SIG-M5 treated with dmso at 0.1 percent for 504 hours (cell line): ENCODE measurements around the gene PTPRJ.

Source experiments
- DNase-seq: peaks from one replicate; lab custom pipeline; 2025; ENCODE audit not compliant: unreplicated experiment; lab: John Stamatoyannopoulos, UW

PTPRJ gene

DNA sequence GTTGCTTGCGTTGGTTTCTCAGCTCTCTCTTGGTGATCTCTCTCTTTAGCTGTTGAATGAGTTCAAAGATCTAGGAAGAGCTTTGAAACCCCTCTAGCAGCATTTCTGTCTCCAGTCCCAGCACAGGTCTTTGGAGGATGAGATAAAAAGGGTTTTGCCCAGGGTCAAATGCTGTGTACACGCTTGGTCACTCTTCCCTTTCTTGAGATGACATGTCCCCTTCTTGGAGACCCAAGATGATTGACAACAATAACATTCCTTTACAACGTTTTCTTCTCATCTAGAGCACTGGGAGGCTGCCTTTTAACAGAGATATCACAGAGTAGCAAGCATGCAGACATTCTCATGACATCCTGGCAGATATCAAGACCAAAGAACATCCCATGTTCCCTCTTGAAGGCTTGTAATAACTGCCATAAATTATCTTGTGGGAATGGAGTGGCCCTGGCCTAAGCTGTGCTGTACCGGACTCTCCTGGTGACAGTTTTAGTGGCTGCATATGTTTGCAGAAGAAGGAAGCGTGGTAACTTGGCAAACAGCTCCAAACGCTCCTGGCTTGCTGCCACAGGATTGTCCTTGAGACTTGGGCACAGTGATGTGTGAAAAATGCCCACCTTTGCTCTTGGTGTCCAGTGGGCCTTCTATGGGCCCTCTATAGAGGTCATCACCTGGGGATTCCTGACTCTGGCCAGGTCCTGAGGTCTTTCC, 107.8 kb downstream of the PTPRJ start:
- no peak for DNase-seq

DNA sequence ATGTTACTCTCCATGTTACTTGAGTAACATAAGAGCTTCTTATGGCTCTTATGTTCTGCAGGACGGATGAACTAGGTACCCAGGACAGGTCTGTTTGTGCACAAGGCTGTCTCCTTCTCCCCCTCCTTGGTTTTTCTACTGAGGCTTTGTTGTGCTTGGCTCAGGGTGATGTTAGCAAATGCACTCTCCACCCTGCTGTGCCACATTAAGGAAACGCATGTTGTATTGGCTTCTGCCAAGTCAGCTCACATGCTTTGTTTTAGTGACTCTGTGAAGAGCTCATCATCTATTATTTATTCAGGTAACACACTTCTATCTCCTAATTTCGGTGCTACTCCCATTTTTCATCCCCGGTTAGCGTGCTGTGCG, 108.3 kb downstream of the PTPRJ start:
- no peak for DNase-seq

DNA sequence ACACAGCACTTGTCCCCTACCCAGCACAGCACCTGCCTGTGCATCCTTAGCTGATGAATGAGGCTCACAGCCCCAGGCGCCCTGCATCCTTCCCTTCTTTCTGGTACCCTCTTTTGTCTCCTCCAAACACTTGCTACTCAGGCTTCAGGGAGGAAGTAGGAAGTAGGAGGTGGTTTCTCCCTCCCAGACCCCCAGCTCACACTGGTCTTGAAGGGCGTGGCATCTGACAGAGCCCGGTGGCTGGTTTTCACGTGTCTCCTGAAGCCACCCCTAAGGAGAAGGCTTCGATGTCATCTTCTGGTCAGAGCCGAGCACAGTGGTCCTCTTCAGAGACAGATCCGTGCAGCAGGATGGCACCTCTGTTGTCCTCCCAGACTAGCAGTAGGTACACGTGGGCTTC, 109.8 kb downstream of the PTPRJ start:
- no peak for DNase-seq

DNA sequence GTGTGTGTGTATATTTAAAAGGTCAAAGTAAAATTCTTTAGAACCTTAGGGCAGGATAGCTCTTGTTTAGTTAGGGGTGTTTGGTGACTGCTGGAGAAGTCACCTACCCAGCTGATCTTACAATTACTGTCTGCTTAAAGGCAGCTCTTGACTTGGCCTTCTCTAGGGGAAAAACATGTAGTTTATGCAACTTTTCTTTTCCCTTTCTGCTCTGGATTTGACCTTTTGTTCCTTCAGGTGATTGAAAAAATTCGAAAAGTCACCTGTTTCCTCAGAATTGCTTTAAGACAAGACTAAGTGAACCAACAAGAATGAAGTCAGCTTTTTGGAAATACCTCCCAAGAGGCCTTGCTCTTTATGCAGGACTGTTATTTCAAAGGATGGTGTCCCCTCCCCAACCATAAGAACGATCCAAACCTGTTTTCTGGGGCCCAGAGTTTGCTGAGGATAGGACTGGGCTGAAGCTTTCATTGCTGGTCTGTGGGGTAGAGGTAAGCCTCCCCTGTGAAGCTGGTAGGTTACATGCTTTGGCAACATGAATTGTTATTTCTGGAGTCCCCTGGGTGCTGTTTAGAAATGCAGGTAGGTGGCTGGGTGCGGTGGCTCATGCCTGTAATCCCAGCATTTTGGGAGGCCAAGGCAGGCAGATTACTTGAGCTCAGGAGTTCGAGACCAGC, 111.2 kb downstream of the PTPRJ start:
- no peak for DNase-seq

DNA sequence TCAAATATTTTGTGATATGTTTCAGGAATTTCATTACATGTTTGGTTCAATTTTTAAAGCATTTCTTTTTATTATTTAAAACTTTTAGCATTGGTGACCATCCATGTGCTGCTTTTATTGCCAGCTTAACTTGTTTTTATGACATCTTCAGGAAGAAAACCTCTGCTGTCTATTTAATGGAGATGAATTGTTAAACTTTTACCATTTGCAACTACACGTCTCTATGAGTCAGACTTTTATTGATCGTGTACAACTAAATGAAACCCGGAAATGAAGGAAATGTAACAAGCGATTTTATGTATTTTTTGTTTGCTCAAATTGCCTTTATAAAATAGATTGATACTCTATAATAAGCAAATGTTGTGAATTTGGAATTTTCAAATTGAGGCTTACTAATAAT, 113.0 kb downstream of the PTPRJ start:
- DNase-seq: no peak

- no peak for DNase-seq
These were observed 113.7 kb downstream of the PTPRJ start for GRCh38 chr11:48093795-48094642.

DNA sequence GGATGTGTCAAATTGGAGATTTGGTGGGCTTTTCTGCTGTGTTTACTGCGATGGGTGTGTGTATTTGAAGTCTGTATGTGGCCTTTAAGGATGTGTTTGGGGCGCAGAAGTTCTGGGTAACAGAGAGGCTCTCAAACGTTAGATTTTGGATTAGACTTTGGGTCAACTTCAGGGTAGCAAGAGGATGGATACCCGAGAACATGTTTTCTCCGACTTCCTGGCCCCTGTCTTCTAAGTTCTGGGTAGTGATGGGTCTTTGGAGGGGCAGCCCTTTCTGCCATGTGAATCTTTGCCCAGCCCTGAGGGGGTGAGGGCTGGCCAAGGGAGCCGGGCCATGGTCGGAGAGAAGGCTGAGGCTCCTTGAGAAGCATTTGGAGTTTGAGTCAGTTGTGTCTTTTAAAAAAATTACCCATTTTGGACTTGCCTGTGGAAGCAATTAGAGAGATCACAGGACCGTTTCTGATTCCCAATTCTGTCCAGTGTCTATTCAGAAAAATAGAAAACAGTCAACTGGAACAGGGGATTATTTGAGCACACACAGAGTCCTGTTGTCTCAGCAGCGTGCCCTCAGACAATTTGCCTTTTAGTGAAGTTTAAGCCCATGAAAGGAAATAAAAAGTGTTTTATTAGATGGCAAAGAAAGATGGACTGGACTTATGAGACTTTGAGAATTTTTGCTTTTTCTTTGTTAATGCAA, 114.4 kb downstream of the PTPRJ start:
- no peak for DNase-seq

DNA sequence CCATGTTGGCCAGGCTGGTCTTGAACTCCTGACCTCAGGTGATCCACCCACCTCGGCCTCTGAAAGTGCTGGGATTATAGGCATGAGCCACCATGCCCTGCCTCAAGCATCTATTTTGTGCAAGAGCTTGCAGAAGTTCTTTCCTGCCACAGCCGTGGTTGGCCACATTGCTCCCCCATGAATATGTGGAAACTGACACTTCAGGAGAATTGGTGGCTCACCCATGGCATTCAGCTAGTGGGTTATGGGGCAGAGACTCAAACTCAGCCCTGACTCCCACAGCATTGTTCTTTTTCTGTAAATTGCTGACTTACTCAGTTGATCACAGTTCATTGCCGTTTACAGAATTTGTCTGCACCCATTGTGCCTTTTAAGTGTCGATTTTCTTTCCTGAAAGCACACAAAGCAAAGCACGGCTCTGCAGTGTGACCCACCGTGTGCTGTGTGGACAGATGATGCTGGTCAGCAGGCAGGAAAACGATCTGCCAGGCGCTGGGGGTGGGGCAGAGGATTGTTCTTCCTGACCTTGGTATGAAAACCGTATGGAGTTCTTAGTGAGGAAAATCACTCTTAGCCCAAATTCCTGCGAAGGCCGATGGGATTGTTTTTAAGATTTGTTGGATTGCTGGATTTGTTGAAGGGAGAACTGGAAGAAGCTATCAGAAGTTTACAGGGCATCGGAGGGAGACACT, 115.6 kb downstream of the PTPRJ start:
- DNase-seq: no peak

- peak; percentile 44 for DNase-seq
These were observed 116.5 kb downstream of the PTPRJ start for GRCh38 chr11:48096588-48097525.

DNA sequence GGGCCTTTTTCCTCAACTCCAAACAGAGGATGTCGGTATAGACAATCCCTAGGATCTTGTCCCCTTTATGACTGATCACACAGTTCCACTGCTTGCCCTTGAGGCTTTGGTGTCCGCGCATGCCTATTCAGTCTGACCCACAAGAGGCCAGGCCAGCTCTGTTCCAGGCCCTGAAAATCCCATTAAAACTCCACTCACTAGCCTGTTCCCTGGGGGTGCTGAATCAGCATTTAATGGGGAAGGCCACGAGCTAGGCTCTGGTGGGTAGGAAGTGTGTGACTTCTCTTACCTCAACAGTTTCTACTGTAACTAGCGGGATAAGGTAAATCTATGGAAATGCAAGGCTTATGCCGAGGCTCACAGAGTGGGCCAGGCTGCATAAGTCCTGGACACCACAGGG, 117.7 kb downstream of the PTPRJ start:
- DNase-seq: no peak

DNA sequence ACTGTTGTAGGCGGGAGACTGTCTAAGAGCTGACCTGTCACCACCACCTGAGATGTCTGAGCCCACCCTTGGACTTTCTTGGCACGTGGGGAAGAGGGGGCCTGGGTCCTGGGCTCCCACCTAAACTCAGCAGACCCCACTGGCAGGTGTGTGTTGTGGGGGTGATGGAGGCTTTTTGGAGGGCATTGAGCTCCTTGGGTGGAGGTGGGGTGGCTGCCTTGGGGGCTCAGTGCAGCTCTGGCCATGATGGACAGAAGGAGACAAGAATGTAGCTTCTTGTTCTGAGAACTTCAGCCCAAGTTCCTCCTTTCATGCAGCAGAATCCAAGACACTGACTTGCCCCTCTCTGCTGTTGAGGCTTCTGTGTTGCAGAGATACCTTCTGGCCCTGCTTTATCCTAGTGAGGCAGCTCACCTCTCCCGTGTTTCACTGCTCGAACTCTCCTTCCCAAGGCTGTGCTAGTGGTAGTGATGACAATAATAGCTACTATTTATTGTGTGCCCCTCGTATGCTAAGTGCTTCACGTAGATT, 119.6 kb downstream of the PTPRJ start:
- no peak for DNase-seq

GRCh38 chr11:48101044-48101733, 120.8 kb downstream of the PTPRJ start:
- no peak for DNase-seq

DNA sequence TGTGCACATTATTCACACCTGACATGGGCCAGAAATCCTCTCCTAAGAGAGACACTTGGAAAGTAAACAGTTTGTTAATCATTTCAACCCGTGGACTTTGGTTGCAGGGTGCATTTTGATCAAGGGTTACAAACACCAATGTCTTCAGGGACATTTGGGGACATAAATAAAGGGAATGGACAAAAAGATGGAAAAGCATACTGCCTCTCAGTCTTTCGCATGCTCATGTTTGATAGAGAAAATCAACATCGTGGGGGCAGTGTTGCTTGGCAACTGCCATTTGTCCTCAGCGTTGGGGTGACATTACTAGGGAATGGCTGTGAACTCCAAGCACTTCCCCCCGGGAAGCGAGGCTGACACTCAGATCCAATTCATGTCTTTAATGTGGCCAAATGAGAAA, 121.6 kb downstream of the PTPRJ start:
- DNase-seq: no peak

- no peak for DNase-seq
These were observed 123.5 kb downstream of the PTPRJ start for GRCh38 chr11:48103621-48104567.

GRCh38 chr11:48104568-48104924, 124.2 kb downstream of the PTPRJ start:
- no peak for DNase-seq

DNA sequence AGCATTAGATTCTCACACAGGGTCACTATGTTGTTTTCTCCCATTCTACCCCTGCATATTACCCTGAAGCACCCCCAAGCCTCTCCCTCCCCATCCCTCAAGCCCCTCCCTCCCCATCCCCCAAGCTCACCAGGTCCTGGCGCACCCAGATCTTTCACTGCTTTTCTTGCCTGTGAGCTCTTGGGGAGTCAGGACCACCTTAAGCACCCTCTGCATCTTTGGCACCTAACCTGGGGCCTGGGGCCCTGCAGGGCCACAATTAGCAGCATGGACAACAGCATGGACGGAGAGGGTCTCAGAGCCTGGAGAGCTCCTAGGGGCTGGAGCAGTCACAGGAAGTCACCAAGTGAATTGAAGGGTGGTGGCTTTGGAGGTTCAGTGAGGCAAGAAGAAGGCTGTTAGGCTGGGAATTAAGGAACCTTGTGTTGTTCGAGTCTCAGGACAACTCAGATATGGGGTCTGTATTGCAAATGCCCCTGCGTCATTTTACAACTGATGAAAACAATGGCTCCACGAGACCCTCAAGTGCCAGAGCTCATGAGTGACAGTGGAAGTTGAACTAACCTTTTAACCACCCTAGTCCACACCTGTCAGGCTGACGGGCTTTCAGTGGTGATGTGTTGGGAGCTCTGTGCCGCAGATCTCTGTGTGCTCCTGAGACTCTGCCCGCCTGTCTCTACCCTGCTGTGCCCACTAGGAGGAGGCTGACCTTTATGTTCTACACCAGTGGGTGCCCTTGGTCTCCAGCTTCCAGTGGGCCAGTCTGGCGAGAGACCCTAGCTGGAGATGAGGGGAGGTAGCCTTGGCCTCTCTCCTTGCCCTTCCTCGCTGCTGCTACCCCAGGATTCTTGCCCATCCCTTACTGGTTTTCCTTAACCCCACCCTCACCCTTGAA, 125.0 kb downstream of the PTPRJ start:
- DNase-seq: no peak

DNA sequence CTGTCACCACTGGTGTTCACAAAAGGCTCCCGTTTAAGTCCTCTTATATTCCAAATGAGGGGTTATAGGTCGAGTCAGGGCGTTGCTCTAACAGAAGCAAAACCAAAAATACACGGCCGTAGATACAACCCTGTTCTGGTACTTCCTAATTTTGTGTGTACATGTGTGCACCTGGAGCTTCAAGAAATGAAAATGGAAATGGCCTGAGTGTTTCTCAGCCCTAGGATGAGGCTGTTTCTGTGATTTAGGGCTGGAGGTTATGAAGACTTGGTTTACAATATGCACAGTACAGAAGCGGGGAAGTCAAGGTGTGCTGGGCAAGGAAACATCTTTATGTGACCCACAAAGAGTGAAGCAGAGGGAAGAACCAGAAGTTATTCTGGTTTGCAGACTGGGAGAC, 125.8 kb downstream of the PTPRJ start:
- DNase-seq: no peak
